ENCODE data around the gene TGFBR1.

TGFBR1 gene

DNA sequence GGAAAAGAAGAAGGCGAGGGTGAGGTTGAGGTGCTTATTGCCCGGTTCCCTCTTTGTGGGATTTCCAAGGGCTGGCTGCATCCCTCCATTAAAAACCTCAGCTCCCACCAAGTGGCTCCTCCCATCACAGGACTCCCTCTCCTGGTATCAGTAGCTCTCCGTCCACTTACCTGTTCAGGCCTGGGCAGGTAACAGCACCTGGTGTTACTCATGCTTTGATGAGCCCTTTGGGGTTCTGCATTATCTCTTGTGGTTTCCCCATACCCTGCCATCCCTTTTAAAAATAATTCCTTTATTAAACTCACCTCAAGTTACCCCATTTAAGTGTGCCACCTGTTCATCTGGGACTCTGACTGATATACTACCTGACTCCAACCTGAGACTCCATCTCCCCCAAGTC is 17.5 kb upstream of the TGFBR1 start:
- Histone ChIP-seq H3K27me3 (ENCODE audit: control insufficient read depth, low read length) (no peaks in the 10 kb centered on the region), H3K27ac (ENCODE audit: low read depth, low read length) (no peak overlapping the region), H3K4me2 (ENCODE audit: low read length) (no peak overlapping the region), H3K4me1 (ENCODE audit: control insufficient read depth, low read length) (peaks cover 15% of the 10 kb centered on the region), H3K9me2 (replicated peaks; ENCODE audit: control insufficient read depth, low read length) (no peaks in the 10 kb centered on the region), H3F3A (ENCODE audit: control insufficient read depth, insufficient read depth) (no peaks in the 10 kb centered on the region), H3K4me3 (ENCODE audit: low read length) (no peak overlapping the region), H3K9me3 (ENCODE audit: control insufficient read depth, insufficient read depth, low read length) (peaks cover 18% of the 10 kb centered on the region; the same call in 1 of the 2 replicates), H4K20me1 (ENCODE audit: control insufficient read depth, insufficient read depth, low read depth, low read length) (no peaks in the 10 kb centered on the region), H3K79me2 (ENCODE audit: control insufficient read depth, low read length) (no peaks in the 10 kb centered on the region), H3K36me3 (ENCODE audit: control insufficient read depth, low read length) (no peaks in the 10 kb centered on the region)
- no peak for TF ChIP-seq CTCF (IDR thresholded peaks at IDR 0.05; ENCODE audit: low read depth, low read length, poor library complexity, severe bottlenecking)
- no peak for TF ChIP-seq EZH2phosphoT487 (IDR thresholded peaks at IDR 0.05; ENCODE audit: borderline replicate concordance, low read length)

DNA sequence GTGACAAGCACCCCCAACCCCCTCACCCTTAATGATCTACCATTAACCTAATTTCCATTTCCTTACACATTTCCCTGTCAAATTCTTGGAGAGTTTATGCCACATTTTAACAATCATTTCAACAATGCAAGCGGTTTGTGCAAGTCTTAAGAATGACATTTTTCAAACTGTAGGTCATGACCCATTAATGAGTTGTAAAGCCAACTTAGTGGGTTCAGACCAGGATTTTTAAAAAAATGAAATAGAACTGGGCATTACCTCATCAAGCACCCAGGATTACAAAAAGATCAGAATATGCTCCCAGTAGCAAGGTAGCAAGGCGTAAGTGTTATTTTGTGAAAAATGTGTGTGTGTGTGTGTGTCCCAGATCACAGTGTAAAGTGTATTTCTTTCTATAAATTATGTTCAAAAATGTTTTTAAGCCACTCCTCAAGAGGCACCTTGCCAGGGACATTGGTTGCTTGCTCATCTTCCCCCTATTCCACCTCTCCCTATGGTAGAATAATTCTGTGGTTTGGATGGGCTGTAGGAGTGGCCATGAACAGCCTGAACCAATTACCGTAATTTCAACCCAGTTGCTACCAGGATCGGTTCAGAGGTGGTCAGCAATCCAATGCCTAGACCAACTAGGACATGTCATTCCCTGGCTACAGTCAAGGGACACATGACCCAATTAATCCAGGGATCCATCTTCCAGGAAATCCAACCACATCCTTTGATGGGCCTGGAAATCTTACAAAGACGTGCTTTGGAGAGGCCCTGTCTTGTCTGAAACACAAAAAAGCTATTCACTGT is 14.4 kb upstream of the TGFBR1 start:
- Histone ChIP-seq H4K20me1 (ENCODE audit: control insufficient read depth, insufficient read depth, low read depth, low read length) (no peaks in the 10 kb centered on the region), H3K27ac (ENCODE audit: low read depth, low read length) (no peak overlapping the region), H3K36me3 (ENCODE audit: control insufficient read depth, low read length) (no peaks in the 10 kb centered on the region), H3K9me3 (ENCODE audit: control insufficient read depth, insufficient read depth, low read length) (peaks cover 18% of the 10 kb centered on the region; the same call in 1 of the 2 replicates), H3K4me1 (ENCODE audit: control insufficient read depth, low read length) (peaks cover 11% of the 10 kb centered on the region), H3F3A (ENCODE audit: control insufficient read depth, insufficient read depth) (no peaks in the 10 kb centered on the region), H3K4me2 (ENCODE audit: low read length) (no peak overlapping the region), H3K4me3 (ENCODE audit: low read length) (no peak overlapping the region), H3K9me2 (replicated peaks; ENCODE audit: control insufficient read depth, low read length) (no peaks in the 10 kb centered on the region), H3K79me2 (ENCODE audit: control insufficient read depth, low read length) (no peaks in the 10 kb centered on the region), H3K27me3 (ENCODE audit: control insufficient read depth, low read length) (no peaks in the 10 kb centered on the region)
- TF ChIP-seq EZH2phosphoT487 (IDR thresholded peaks at IDR 0.05; ENCODE audit: borderline replicate concordance, low read length), result no peak
- no peak for TF ChIP-seq CTCF (IDR thresholded peaks at IDR 0.05; ENCODE audit: low read depth, low read length, poor library complexity, severe bottlenecking)

DNA sequence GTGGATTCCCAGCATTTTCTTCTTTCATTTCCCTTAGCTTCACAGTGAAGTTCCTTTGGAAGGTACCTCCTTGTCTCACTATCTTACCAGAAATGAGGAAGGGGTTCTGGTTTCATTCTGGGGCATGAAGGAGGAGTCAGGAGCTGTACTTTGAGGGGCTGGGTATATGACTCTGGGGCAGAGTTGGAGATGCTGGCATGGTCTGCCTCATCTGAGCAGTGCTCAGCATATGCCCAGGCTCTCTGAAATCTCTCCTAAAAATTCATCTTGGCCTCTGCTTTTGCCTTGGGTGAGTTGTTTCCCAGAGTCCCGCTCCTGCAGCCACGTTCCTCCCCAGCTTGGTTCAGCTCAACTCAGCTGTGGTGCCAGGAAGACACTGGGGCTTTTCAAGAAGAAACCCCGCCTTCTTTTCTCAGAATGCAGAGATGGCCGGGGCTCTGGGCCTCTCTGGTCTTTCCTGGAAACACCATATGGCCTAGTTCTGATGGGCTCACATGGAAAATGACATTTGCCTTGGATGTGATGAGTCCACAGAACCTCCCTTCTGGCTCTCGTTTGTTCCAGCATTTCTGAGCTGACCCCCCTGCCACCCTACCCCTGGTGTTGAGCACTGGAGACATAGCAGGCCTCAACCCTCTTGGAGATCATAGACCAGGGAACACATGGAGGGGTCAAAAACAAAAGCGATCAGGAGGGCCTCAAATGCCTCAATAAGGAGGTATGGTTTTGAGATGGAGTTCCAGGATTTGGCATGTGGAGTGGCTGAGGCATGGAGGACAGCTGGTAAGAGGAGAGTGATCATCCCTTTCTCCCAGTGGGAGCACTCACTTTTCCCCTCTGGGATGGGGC is 12.0 kb upstream of the TGFBR1 start:
- H3K36me3 ChIP-seq (ENCODE audit: control insufficient read depth, low read length), result no peaks in the 10 kb centered on the region
- H3K4me3 ChIP-seq (ENCODE audit: low read length), result no peak overlapping the region
- no peaks in the 10 kb centered on the region for H3K27me3 ChIP-seq (ENCODE audit: control insufficient read depth, low read length)
- H4K20me1 ChIP-seq (ENCODE audit: control insufficient read depth, insufficient read depth, low read depth, low read length), result no peaks in the 10 kb centered on the region
- H3K4me1 ChIP-seq (ENCODE audit: control insufficient read depth, low read length), result no peaks in the 10 kb centered on the region
- H3K4me2 ChIP-seq (ENCODE audit: low read length), result no peak overlapping the region
- TF ChIP-seq CTCF (IDR thresholded peaks at IDR 0.05; ENCODE audit: low read depth, low read length, poor library complexity, severe bottlenecking) (no peak), EZH2phosphoT487 (IDR thresholded peaks at IDR 0.05; ENCODE audit: borderline replicate concordance, low read length) (no peak)
- no peaks in the 10 kb centered on the region for H3F3A ChIP-seq (ENCODE audit: control insufficient read depth, insufficient read depth)
- no peaks in the 10 kb centered on the region for H3K9me2 ChIP-seq (replicated peaks; ENCODE audit: control insufficient read depth, low read length)
- no peak overlapping the region for H3K27ac ChIP-seq (ENCODE audit: low read depth, low read length)
- peaks cover 18% of the 10 kb centered on the region; the same call in 1 of the 2 replicates for H3K9me3 ChIP-seq (ENCODE audit: control insufficient read depth, insufficient read depth, low read length)
- H3K79me2 ChIP-seq (ENCODE audit: control insufficient read depth, low read length), result no peaks in the 10 kb centered on the region

Data from DOHH2 (cell line).